ENCODE measurements around the gene TTN. TPM values are rescaled to one million over a fixed set of nuclear protein-coding genes. Genes with fewer than 3 reads are reported as not detected.

TTN gene
- total RNA-seq, 1 donor from 2014 or later, result 1.3 TPM

- no peaks in the 10 kb centered on the region for H3K79me2 ChIP-seq (ENCODE audit: low read depth)
- DNase-seq (ENCODE audit: low spot score), result no peak
- no peak overlapping the region for H3K27ac ChIP-seq
- no peaks in the 10 kb centered on the region for H3F3A ChIP-seq (ENCODE audit: low read depth)
- no peak overlapping the region for H3K27ac Mint-ChIP-seq
- no peaks in the 10 kb centered on the region for H3K27me3 ChIP-seq
- H3K4me2 ChIP-seq, result no peak overlapping the region
- no peak overlapping the region for H3K9ac ChIP-seq
- H3K9me3 ChIP-seq (ENCODE audit: low read depth), result no peaks in the 10 kb centered on the region
- TF ChIP-seq EZH2phosphoT487 (IDR thresholded peaks at IDR 0.05), result no peak
- TF ChIP-seq CTCF (IDR thresholded peaks at IDR 0.05), result no peak
- no peak for TF ChIP-seq EZH2 (IDR thresholded peaks at IDR 0.05)
- no peaks in the 10 kb centered on the region for H3K36me3 ChIP-seq
- no peak overlapping the region for H2AFZ ChIP-seq (replicated peaks)
- H3K27me3 Mint-ChIP-seq (ENCODE audit: insufficient read depth, low read depth), result no peaks in the 10 kb centered on the region
- no peak overlapping the region for H3K4me3 Mint-ChIP-seq
- no peaks in the 10 kb centered on the region for H4K20me1 ChIP-seq (ENCODE audit: low read depth)
- H3K9me3 Mint-ChIP-seq, result no peaks in the 10 kb centered on the region
- no peaks in the 10 kb centered on the region for H3K4me1 Mint-ChIP-seq
- no peaks in the 10 kb centered on the region for H3K4me1 ChIP-seq
- no peaks in the 10 kb centered on the region for H3K36me3 Mint-ChIP-seq
- no peak overlapping the region for H3K4me3 ChIP-seq
Observed at GRCh38 chr2:178692845-178693244, 114.4 kb downstream of the TTN start.

GRCh38 chr2:178689808-178690207 lies 117.4 kb downstream of the TTN start:
- Histone ChIP-seq H2AFZ (replicated peaks) (no peak overlapping the region), H3K9ac (no peak overlapping the region), H3K36me3 (no peaks in the 10 kb centered on the region), H3F3A (ENCODE audit: low read depth) (no peaks in the 10 kb centered on the region), H3K79me2 (ENCODE audit: low read depth) (no peaks in the 10 kb centered on the region), H3K4me2 (no peak overlapping the region), H3K9me3 (ENCODE audit: low read depth) (no peaks in the 10 kb centered on the region), H3K27ac (no peak overlapping the region), H4K20me1 (ENCODE audit: low read depth) (no peaks in the 10 kb centered on the region), H3K4me1 (no peaks in the 10 kb centered on the region), H3K27me3 (no peaks in the 10 kb centered on the region), H3K4me3 (no peak overlapping the region)
- Mint-ChIP-seq H3K27ac (no peak overlapping the region), H3K9me3 (no peaks in the 10 kb centered on the region), H3K27me3 (ENCODE audit: insufficient read depth, low read depth) (no peaks in the 10 kb centered on the region), H3K4me1 (no peaks in the 10 kb centered on the region), H3K36me3 (no peaks in the 10 kb centered on the region), H3K4me3 (no peak overlapping the region)
- DNase-seq (ENCODE audit: low spot score), result no peak
- TF ChIP-seq CTCF (IDR thresholded peaks at IDR 0.05) (no peak), EZH2phosphoT487 (IDR thresholded peaks at IDR 0.05) (no peak), EZH2 (IDR thresholded peaks at IDR 0.05) (no peak)

- no peaks in the 10 kb centered on the region for H3K4me1 ChIP-seq
- H4K20me1 ChIP-seq (ENCODE audit: low read depth), result no peaks in the 10 kb centered on the region
- no peak overlapping the region for H3K27ac Mint-ChIP-seq
- H3K36me3 Mint-ChIP-seq, result no peaks in the 10 kb centered on the region
- no peak overlapping the region for H2AFZ ChIP-seq (replicated peaks)
- no peaks in the 10 kb centered on the region for H3F3A ChIP-seq (ENCODE audit: low read depth)
- no peaks in the 10 kb centered on the region for H3K27me3 ChIP-seq
- H3K9me3 Mint-ChIP-seq, result no peaks in the 10 kb centered on the region
- H3K4me1 Mint-ChIP-seq, result no peaks in the 10 kb centered on the region
- no peak overlapping the region for H3K27ac ChIP-seq
- DNase-seq (ENCODE audit: low spot score), result no peak
- H3K27me3 Mint-ChIP-seq (ENCODE audit: insufficient read depth, low read depth), result no peaks in the 10 kb centered on the region
- H3K9ac ChIP-seq, result no peak overlapping the region
- H3K36me3 ChIP-seq, result no peaks in the 10 kb centered on the region
- no peak overlapping the region for H3K4me3 ChIP-seq
- H3K4me3 Mint-ChIP-seq, result no peak overlapping the region
- no peaks in the 10 kb centered on the region for H3K9me3 ChIP-seq (ENCODE audit: low read depth)
- H3K79me2 ChIP-seq (ENCODE audit: low read depth), result no peaks in the 10 kb centered on the region
- TF ChIP-seq EZH2 (IDR thresholded peaks at IDR 0.05) (no peak), EZH2phosphoT487 (IDR thresholded peaks at IDR 0.05) (no peak), CTCF (IDR thresholded peaks at IDR 0.05) (no peak)
- no peak overlapping the region for H3K4me2 ChIP-seq
Observed at GRCh38 chr2:178683877-178684276, 123.3 kb downstream of the TTN start.
